Neural cell (in vitro differentiated cells): ENCODE measurements around the gene NFYC. TPM values are rescaled to one million over a fixed set of nuclear protein-coding genes. Genes with fewer than 3 reads are reported as not detected.

Source experiments
- H2AFZ ChIP-seq: fragments of 200-600, 300-800 bp; sonication (generic), shearing (Covaris generic); 2 replicates; pipeline ENCODE4 v1.6.0; 2014; ENCODE audit warnings: low read depth, mild to moderate bottlenecking, antibody characterized with exemption, low read length, moderate library complexity
- H3F3A ChIP-seq: fragments of 200-600 bp; shearing (Covaris generic); 2 replicates; pipeline ENCODE4 v1.6.1; 2016; ENCODE audit warnings: mild to moderate bottlenecking, moderate library complexity, mixed read lengths, antibody characterized with exemption, low read length; ENCODE audit not compliant: insufficient read depth, poor library complexity, severe bottlenecking
- H3K27ac ChIP-seq: fragments of 200-600, 300-800 bp; sonication (generic), shearing (Covaris generic); 2 replicates; pipeline ENCODE4 v1.5.1; 2014; ENCODE audit warnings: mild to moderate bottlenecking, low read length, moderate library complexity
- H3K27me3 ChIP-seq: fragments of 300-800, 200-600 bp; sonication (generic), shearing (Covaris generic); 2 replicates; pipeline ENCODE4 v1.6.0; 2014; ENCODE audit warnings: mild to moderate bottlenecking, low read depth, low read length, moderate library complexity; ENCODE audit not compliant: insufficient read depth
- H3K36me3 ChIP-seq: fragments of 300-800, 200-600 bp; sonication (generic), shearing (Covaris generic); 2 replicates; pipeline ENCODE4 v1.5.1; 2014; ENCODE audit warnings: mild to moderate bottlenecking, antibody characterized with exemption, low read length, moderate library complexity; ENCODE audit not compliant: insufficient read depth
- H3K4me2 ChIP-seq: fragments of 300-800, 200-600 bp; sonication (generic), shearing (Covaris generic); 2 replicates; pipeline ENCODE4 v1.6.0; 2014; ENCODE audit warnings: mild to moderate bottlenecking, low read length
- H3K4me3 ChIP-seq: fragments of 300-800, 200-600 bp; sonication (generic), shearing (Covaris generic); 2 replicates; pipeline ENCODE4 v1.5.1; 2014; ENCODE audit warnings: mild to moderate bottlenecking, low read length, moderate library complexity
- H3K79me2 ChIP-seq: fragments of 200-600 bp; shearing (Covaris generic); replicated peaks from 2 replicates; pipeline ENCODE4 v1.6.0; 2014; ENCODE audit warnings: mild to moderate bottlenecking, low read length, moderate library complexity; ENCODE audit not compliant: insufficient read depth
- H3K9ac ChIP-seq: fragments of 300-800, 200-600 bp; sonication (generic), shearing (Covaris generic); 2 replicates; pipeline ENCODE4 v1.6.1; 2016; ENCODE audit warnings: mild to moderate bottlenecking, low read length, mixed read lengths
- H3K9me2 ChIP-seq: fragments of 200-600 bp; shearing (Covaris generic); 2 replicates; pipeline ENCODE4 v1.6.1; 2016; ENCODE audit warnings: mild to moderate bottlenecking, low read length, mixed read lengths; ENCODE audit not compliant: insufficient read depth
- H3K9me3 ChIP-seq: fragments of 200-600, 300-800 bp; sonication (generic), shearing (Covaris generic); 2 replicates; pipeline ENCODE4 v1.6.1; 2016; ENCODE audit warnings: mild to moderate bottlenecking, mixed run types, low read length, moderate library complexity, mixed read lengths
- H4K20me1 ChIP-seq: fragments of 200-600 bp; shearing (Covaris generic); 2 replicates; pipeline ENCODE4 v1.6.1; 2016; ENCODE audit warnings: mild to moderate bottlenecking, mixed run types; ENCODE audit not compliant: insufficient read depth
- CTCF ChIP-seq: fragments of 450-650 bp; IDR thresholded peaks from 2 replicates; pipeline ENCODE4 v1.5.1; 2014; ENCODE audit warnings: antibody characterized with exemption, mild to moderate bottlenecking, moderate library complexity; ENCODE audit not compliant: poor library complexity, severe bottlenecking
- EP300 ChIP-seq: fragments of 450-650 bp; conservative IDR thresholded peaks from 2 replicates; pipeline ENCODE4 v1.6.1; 2014; ENCODE audit warnings: antibody characterized with exemption, mild to moderate bottlenecking, moderate library complexity; ENCODE audit not compliant: poor library complexity, severe bottlenecking
- EZH2 ChIP-seq: fragments of 200-600, 300-800 bp; shearing (Covaris generic), sonication (generic); IDR thresholded peaks from 2 replicates; pipeline ENCODE4 v1.6.1; 2014; ENCODE audit warnings: antibody characterized with exemption, low read length, borderline replicate concordance, mild to moderate bottlenecking; ENCODE audit not compliant: insufficient read depth, poor library complexity, severe bottlenecking
- MXI1 ChIP-seq: fragments of 450-650 bp; conservative IDR thresholded peaks from 2 replicates; pipeline ENCODE4 v1.6.1; 2014; ENCODE audit warnings: antibody characterized with exemption, mild to moderate bottlenecking; ENCODE audit not compliant: poor library complexity, severe bottlenecking
- POLR2AphosphoS5 ChIP-seq: IDR thresholded peaks from 2 replicates; pipeline ENCODE4 v1.6.1; 2012
- RAD21 ChIP-seq: fragments of 450-650 bp; conservative IDR thresholded peaks from 2 replicates; pipeline ENCODE4 v1.6.1; 2014; ENCODE audit warnings: antibody characterized with exemption, mild to moderate bottlenecking, moderate library complexity
- REST ChIP-seq: IDR thresholded peaks from 2 replicates; pipeline ENCODE4 v1.6.1; 2012; ENCODE audit warnings: borderline replicate concordance
- SMC3 ChIP-seq: fragments of 450-650 bp; conservative IDR thresholded peaks from 2 replicates; pipeline ENCODE4 v1.6.1; 2014; ENCODE audit warnings: antibody characterized with exemption, mild to moderate bottlenecking, moderate library complexity; ENCODE audit not compliant: poor library complexity
- TAF1 ChIP-seq: IDR thresholded peaks from 2 replicates; pipeline ENCODE4 v1.6.1; 2012; ENCODE audit warnings: low read depth
- polyA plus RNA-seq: library from polyadenylated mRNA; depleted of rRNA; stranded (reverse); fragments of >200 nt; gene quantifications from 2 replicates; pipeline ENCODE4 v1.2.3, GENCODE V29; 2014

NFYC gene
- polyA plus RNA-seq, 1 donor from 2014 or later = 66.0 TPM

- Histone ChIP-seq H3K79me2 (no peaks in the 10 kb centered on the region), H3K9ac (no peak overlapping the region), H2AFZ (no peak overlapping the region), H4K20me1 (no peaks in the 10 kb centered on the region), H3F3A (no peaks in the 10 kb centered on the region), H3K4me3 (no peak overlapping the region), H3K27me3 (peaks cover 4% of the 10 kb centered on the region), H3K9me2 (no peaks in the 10 kb centered on the region), H3K36me3 (no peaks in the 10 kb centered on the region), H3K9me3 (no peaks in the 10 kb centered on the region), H3K4me2 (no peak overlapping the region), H3K27ac (no peak overlapping the region)
- TF ChIP-seq MXI1 = no peak
- no peak for TF ChIP-seq SMC3
- TF ChIP-seq RAD21 = no peak
- no peak for TF ChIP-seq POLR2AphosphoS5
- no peak for TF ChIP-seq TAF1
- TF ChIP-seq EP300 = no peak
- TF ChIP-seq EZH2 = no peak
- no peak for TF ChIP-seq REST
- no peak for TF ChIP-seq CTCF
Measured at GRCh38 chr1:40796939-40797667, 105.6 kb downstream of the NFYC start.

- H4K20me1 ChIP-seq = no peaks in the 10 kb centered on the region
- H3K9me3 ChIP-seq = no peaks in the 10 kb centered on the region
- H3K27me3 ChIP-seq = peaks cover 5% of the 10 kb centered on the region
- no peaks in the 10 kb centered on the region for H3K36me3 ChIP-seq
- no peak overlapping the region for H3K27ac ChIP-seq
- H3K4me3 ChIP-seq = no peak overlapping the region
- no peaks in the 10 kb centered on the region for H3K9me2 ChIP-seq
- no peaks in the 10 kb centered on the region for H3F3A ChIP-seq
- H3K4me2 ChIP-seq = no peak overlapping the region
- H3K79me2 ChIP-seq = no peaks in the 10 kb centered on the region
- TF ChIP-seq EZH2 = no peak
- no peak for TF ChIP-seq EP300
- TF ChIP-seq MXI1 = no peak
- no peak for TF ChIP-seq RAD21
- no peak for TF ChIP-seq POLR2AphosphoS5
- H2AFZ ChIP-seq = no peak overlapping the region
- H3K9ac ChIP-seq = no peak overlapping the region
Measured at GRCh38 chr1:40797668-40798010, 106.1 kb downstream of the NFYC start.
